ENCODE data around the gene SUCO.

Gene SUCO

GRCh38 chr1:172650474-172651193 lies 117.7 kb downstream of the SUCO start:
- DNase-seq = no peak

- no peak for DNase-seq
Observed at GRCh38 chr1:172653015-172653709, 120.2 kb downstream of the SUCO start.

GRCh38 chr1:172654535-172654934 lies 121.6 kb downstream of the SUCO start:
- DNase-seq = no peak

GRCh38 chr1:172656576-172656975 lies 123.6 kb downstream of the SUCO start:
- DNase-seq = no peak

GRCh38 chr1:172657586-172657985 lies 124.6 kb downstream of the SUCO start:
- no peak for DNase-seq

- no peak for DNase-seq
Observed at GRCh38 chr1:172658871-172659453, 126.0 kb downstream of the SUCO start, which contains the start of gene FASLG. TSS of gene FASLG (plus strand) at chr1:172659103. CDS start at chr1:172659202, 99 bp downstream.

- DNase-seq = no peak
Observed at GRCh38 chr1:172661107-172661506, 128.2 kb downstream of the SUCO start.
